ENCODE results near the gene SKAP1. TPM values are rescaled to one million over a fixed set of nuclear protein-coding genes. Genes with fewer than 3 reads are reported as not detected.

SKAP1 gene
- total and polyA plus RNA-seq, 2 donors from 2014 or later, result 34.8 to 42.6 TPM

DNA sequence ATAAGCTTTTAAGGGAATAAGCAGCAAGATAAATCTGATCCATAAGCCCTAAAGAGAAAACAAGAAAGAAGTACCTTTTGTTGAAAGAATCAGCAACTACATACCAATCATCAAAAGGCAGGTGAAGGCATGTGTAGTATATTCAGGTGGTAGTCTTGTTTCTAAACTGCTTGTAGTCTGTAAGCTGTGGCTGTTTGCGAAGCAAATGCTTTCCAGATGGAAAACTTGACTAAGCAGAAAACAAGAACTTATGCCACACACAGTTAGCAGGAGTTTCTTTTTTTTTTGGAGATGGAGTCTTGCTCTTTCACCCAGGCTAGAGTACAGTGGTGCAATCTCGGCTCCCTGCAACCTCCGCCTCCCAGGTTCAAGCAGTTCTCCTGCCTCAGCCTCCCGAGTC lies 334.4 kb downstream of the SKAP1 start:
- DNase-seq (no peak), FAIRE-seq (no peak)
- TF ChIP-seq, protein P1, sequence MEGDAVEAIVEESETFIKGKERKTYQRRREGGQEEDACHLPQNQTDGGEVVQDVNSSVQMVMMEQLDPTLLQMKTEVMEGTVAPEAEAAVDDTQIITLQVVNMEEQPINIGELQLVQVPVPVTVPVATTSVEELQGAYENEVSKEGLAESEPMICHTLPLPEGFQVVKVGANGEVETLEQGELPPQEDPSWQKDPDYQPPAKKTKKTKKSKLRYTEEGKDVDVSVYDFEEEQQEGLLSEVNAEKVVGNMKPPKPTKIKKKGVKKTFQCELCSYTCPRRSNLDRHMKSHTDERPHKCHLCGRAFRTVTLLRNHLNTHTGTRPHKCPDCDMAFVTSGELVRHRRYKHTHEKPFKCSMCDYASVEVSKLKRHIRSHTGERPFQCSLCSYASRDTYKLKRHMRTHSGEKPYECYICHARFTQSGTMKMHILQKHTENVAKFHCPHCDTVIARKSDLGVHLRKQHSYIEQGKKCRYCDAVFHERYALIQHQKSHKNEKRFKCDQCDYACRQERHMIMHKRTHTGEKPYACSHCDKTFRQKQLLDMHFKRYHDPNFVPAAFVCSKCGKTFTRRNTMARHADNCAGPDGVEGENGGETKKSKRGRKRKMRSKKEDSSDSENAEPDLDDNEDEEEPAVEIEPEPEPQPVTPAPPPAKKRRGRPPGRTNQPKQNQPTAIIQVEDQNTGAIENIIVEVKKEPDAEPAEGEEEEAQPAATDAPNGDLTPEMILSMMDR (IDR thresholded peaks at IDR 0.05; ENCODE audit: borderline replicate concordance, extremely low read depth, insufficient read depth), result no peak
- intact Hi-C loops (cut with DNase I), result no loop called here
- H3K4me1 ChIP-seq (ENCODE audit: control insufficient read depth in 2 of 3, insufficient read depth in 2 of 3, low read depth in 1 of 3, low read length in 3 of 3), result peaks cover 0 to 7% (median 4%) of the 10 kb centered on the region in 3 donors
- H3K9me3 ChIP-seq (ENCODE audit: control insufficient read depth in 2 of 3, insufficient read depth in 1 of 3, low read length in 3 of 3), result no peaks in the 10 kb centered on the region
- no peak overlapping the region for H3K9ac ChIP-seq (ENCODE audit: low read length in 3 of 3)
- H3K27ac ChIP-seq (ENCODE audit: low read depth in 2 of 2, low read length in 2 of 2), result no peak overlapping the region
- no peaks in the 10 kb centered on the region for H3K36me3 ChIP-seq (ENCODE audit: control insufficient read depth in 2 of 3, insufficient read depth in 3 of 3, low read length in 3 of 3)
- H3K27me3 ChIP-seq (ENCODE audit: control insufficient read depth, insufficient read depth, low read length), result no peaks in the 10 kb centered on the region
- no peak overlapping the region for H3K4me3 ChIP-seq (ENCODE audit: low read length in 3 of 3)

GRCh38 chr17:48093341-48094045 lies 336.5 kb downstream of the SKAP1 start:
- Histone ChIP-seq H3K27ac (ENCODE audit: low read depth in 2 of 2, low read length in 2 of 2) (peak overlapping the region; percentile 76 to 83), H3K4me1 (ENCODE audit: control insufficient read depth in 2 of 3, insufficient read depth in 2 of 3, low read depth in 1 of 3, low read length in 3 of 3) (peaks cover 0 to 7% (median 0%) of the 10 kb centered on the region in 3 donors), H3K9me3 (ENCODE audit: control insufficient read depth in 2 of 3, insufficient read depth in 1 of 3, low read length in 3 of 3) (no peaks in the 10 kb centered on the region), H3K36me3 (ENCODE audit: control insufficient read depth in 2 of 3, insufficient read depth in 3 of 3, low read length in 3 of 3) (no peaks in the 10 kb centered on the region), H3K27me3 (ENCODE audit: control insufficient read depth, insufficient read depth, low read length) (no peaks in the 10 kb centered on the region), H3K4me3 (ENCODE audit: low read length in 3 of 3) (no peak overlapping the region), H3K9ac (ENCODE audit: low read length in 3 of 3) (no peak overlapping the region)
- intact Hi-C loops (cut with DNase I), result no loop called here
- DNase-seq, result no peak
- FAIRE-seq, result no peak
- TF ChIP-seq, protein P1 (IDR thresholded peaks at IDR 0.05; ENCODE audit: borderline replicate concordance, extremely low read depth, insufficient read depth), result no peak

DNA sequence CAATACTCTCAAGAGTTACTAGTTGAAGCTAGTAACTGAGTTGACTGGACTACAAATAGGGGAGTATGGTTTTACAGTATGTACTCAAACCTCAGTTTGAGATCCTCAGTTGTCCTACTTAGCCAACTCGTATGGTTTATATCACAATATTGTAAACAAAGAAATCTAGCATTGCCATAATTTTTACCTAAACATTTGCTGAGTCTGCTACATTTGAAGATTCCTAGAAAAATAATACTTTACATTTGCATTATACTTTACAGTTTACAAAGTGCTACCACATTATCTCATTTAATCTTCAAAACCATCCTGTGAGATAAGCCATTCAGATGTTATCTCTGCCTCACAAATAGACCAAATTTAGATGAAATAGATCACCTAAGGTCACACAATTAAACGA lies 345.1 kb downstream of the SKAP1 start:
- intact Hi-C loops (cut with DNase I), result no loop called here
- no peak overlapping the region for H3K27ac ChIP-seq (ENCODE audit: low read depth in 2 of 2, low read length in 2 of 2)
- H3K36me3 ChIP-seq (ENCODE audit: control insufficient read depth in 2 of 3, insufficient read depth in 3 of 3, low read length in 3 of 3), result no peaks in the 10 kb centered on the region
- no peaks in the 10 kb centered on the region for H3K27me3 ChIP-seq (ENCODE audit: control insufficient read depth, insufficient read depth, low read length)
- H3K4me3 ChIP-seq (ENCODE audit: low read length in 3 of 3), result no peak overlapping the region
- no peaks in the 10 kb centered on the region for H3K9me3 ChIP-seq (ENCODE audit: control insufficient read depth in 2 of 3, insufficient read depth in 1 of 3, low read length in 3 of 3)
- peak overlapping the region in 1 of 3 donors; percentile 37 for H3K9ac ChIP-seq (ENCODE audit: low read length in 3 of 3)
- FAIRE-seq (no peak), DNase-seq (no peak)
- TF ChIP-seq, protein P1 (IDR thresholded peaks at IDR 0.05; ENCODE audit: borderline replicate concordance, extremely low read depth, insufficient read depth), result no peak
- H3K4me1 ChIP-seq (ENCODE audit: control insufficient read depth in 2 of 3, insufficient read depth in 2 of 3, low read depth in 1 of 3, low read length in 3 of 3), result peaks cover 7 to 9% (median 8%) of the 10 kb centered on the region in 3 donors

Small RNA genes within 50 kb of the gene (microRNA-seq; reads per million reads assigned to microRNA genes)
- not detected for gene MIR1203

Other genes starting within 250 kb of the SKAP1 start
- gene HOXB1, start 100.8 kb upstream of the SKAP1 start, total RNA-seq, result not detected
- gene HOXB1, start 100.8 kb upstream of the SKAP1 start, polyA plus RNA-seq (ENCODE audit: insufficient read depth, low read depth, low replicate concordance), result not detected
- gene HOXB2, start 114.9 kb upstream of the SKAP1 start, total RNA-seq, result 61.9 TPM
- 30.7 TPM for gene HOXB2, start 114.9 kb upstream of the SKAP1 start, polyA plus RNA-seq (ENCODE audit: insufficient read depth, low read depth, low replicate concordance)
- 22.6 TPM for gene HOXB4, start 148.1 kb upstream of the SKAP1 start, total RNA-seq
- 4.4 TPM for gene HOXB4, start 148.1 kb upstream of the SKAP1 start, polyA plus RNA-seq (ENCODE audit: insufficient read depth, low read depth, low replicate concordance)
- gene HOXB3, start 160.0 kb upstream of the SKAP1 start, total RNA-seq, result 99.0 TPM
- gene HOXB3, start 160.0 kb upstream of the SKAP1 start, polyA plus RNA-seq (ENCODE audit: insufficient read depth, low read depth, low replicate concordance), result 12.1 TPM
- 27.0 TPM for gene HOXB5, start 163.6 kb upstream of the SKAP1 start, total RNA-seq
- gene HOXB5, start 163.6 kb upstream of the SKAP1 start, polyA plus RNA-seq (ENCODE audit: insufficient read depth, low read depth, low replicate concordance), result 12.3 TPM
- gene HOXB6, start 174.8 kb upstream of the SKAP1 start, total RNA-seq, result 90.2 TPM
- gene HOXB6, start 174.8 kb upstream of the SKAP1 start, polyA plus RNA-seq (ENCODE audit: insufficient read depth, low read depth, low replicate concordance), result 44.0 TPM
- gene HOXB7, start 180.8 kb upstream of the SKAP1 start, total RNA-seq, result 45.4 TPM
- 49.6 TPM for gene HOXB7, start 180.8 kb upstream of the SKAP1 start, polyA plus RNA-seq (ENCODE audit: insufficient read depth, low read depth, low replicate concordance)
- 48.7 TPM for gene HOXB8, start 185.1 kb upstream of the SKAP1 start, total RNA-seq
- 19.3 TPM for gene HOXB8, start 185.1 kb upstream of the SKAP1 start, polyA plus RNA-seq (ENCODE audit: insufficient read depth, low read depth, low replicate concordance)
- gene HOXB9, start 196.1 kb upstream of the SKAP1 start, total RNA-seq, result 45.8 TPM
- gene HOXB9, start 196.1 kb upstream of the SKAP1 start, polyA plus RNA-seq (ENCODE audit: insufficient read depth, low read depth, low replicate concordance), result 29.2 TPM

All from kidney (tissue), 14 donors.